ENCODE measurements around the gene MRPS27.
A peak's percentile ranks its signal among the peaks of the same experiment; 100 is the strongest.

Gene MRPS27

DNA sequence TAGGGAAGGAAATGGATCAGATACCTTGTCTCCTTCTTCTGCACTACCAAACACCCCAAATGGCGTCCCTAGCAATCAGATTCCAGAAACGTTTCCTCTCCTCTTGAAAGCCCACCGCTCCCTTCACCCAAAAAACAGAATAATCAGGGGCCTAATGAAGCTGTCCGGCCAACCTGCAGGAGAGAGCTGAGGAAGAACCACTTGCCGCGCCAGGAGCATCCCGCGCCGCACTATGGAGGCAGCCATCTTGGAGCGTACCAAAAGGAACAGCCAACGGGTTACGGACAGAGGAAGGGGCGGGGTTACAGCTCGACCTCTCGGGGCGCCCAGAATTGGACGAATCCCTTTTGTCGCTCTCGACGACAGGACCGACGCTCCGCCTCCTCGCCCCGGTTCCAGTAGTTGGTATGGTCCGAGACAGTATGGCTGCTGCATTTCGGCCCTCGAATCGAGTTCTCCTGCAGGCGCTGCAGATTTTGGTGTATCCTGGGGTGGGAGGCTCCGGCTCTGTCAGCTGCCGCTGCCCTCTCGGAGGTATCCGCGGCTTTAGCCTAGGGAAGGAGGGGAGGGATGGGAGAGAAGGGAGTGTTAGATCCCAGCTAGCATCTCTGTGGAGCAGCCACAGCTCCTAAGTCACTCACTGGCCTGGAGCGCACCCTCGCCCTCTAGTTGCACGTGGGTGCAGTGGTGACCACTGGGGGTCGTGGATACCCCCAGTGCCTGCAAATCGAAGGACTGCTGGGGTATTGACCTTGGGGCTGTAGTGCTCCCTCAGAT, at the start of gene MRPS27, which contains the start of gene PTCD2:
Gene MRPS27, minus strand, starts transcription at position 265 of the 777 bp plus-strand sequence. Its CDS starts 19 bp downstream, at position 246.
Gene PTCD2, plus strand, starts transcription at position 398 of the 777 bp plus-strand sequence. Its CDS starts 10 bp downstream, at position 408.
- peak; percentile 93 for DNase-seq

DNA sequence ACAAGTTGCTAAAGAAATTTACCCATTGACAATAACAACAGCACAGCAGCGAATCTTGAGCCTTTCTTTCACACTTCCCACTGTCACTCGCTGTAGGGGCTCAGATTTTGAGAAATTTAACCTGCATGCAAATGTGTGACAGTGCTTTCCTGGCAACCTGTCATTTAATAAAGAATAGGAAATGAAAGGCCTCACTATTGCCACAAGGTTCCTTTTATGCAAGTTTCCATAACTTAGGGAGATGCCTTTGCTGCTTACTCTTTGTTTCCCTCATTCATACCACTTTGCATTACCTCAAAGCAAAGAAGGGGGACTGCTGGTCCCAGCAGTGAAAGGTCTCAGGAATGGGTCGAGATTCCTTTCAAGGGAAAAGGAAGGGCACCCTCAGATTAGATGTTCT, 49.7 kb upstream of the MRPS27 start:
- DNase-seq, result no peak

DNA sequence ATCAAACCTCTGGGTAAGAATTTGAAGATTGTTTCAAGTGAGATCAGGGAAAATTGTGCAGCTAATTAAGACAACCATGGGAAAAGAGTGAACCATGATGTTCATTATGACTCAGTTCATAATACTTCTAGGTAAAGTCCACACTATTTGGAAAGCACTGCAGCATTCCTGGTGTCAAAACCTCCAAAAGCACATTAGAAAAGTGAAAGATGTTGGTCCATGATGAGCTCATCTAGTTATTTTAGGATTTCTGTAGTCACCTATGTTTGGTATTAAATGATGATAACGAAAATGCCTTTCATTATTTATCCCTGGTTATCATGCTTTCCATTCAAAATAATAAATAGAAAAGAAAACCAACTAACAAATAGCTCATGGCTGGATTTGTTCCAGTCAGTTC, 49.3 kb upstream of the MRPS27 start:
- no peak for DNase-seq

DNA sequence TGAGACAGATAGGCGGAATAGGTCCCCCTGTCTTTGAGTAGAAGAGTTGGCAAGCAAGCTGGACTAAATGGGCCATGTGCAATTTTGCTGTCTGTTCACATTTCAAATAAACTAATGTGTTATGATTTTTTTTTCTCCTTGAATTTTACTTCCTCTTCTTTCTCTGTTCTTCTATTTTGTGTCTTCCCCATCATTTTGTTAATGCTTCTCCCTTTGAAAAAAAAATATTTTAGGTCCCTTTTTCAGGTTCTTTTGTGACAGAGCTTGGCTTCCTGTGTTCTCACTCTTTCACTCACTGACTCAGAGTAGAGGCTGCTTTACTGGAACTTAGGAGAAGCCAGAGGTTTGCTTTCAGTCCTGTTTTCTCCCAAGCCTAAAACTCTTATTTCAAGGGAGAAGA, 48.2 kb upstream of the MRPS27 start:
- DNase-seq, result no peak

DNA sequence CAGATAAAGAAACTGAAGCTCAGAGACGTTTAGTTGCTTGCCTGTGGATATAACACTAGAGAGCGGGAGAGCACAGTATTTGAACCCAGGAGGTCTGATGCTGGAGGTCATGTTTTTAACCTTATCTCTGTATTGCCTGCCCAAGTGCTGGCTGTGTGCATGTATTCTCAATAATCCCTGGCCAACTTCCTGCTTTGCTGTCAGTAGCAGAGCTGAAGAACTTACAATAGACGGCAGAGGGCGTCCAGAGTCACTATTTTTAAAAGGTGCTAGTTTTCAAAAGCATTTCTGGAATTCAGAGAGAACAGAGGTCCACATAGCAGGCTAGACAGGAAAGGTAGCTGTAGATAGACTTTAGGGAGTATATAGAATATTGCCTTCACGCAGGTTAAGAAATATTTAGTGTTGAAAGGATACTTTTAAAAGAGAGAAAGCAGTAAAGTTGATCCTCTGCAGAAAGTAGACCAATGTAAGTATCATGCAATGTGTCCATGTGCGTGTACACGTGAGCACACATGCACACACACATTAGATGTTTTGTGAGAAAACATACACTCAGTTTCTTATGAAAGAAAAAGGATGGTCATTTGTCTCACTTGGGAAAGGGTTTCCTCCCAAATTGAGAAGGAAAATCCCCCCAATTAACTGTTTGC, 46.4 kb upstream of the MRPS27 start:
- DNase-seq, result peak; percentile 24

DNA sequence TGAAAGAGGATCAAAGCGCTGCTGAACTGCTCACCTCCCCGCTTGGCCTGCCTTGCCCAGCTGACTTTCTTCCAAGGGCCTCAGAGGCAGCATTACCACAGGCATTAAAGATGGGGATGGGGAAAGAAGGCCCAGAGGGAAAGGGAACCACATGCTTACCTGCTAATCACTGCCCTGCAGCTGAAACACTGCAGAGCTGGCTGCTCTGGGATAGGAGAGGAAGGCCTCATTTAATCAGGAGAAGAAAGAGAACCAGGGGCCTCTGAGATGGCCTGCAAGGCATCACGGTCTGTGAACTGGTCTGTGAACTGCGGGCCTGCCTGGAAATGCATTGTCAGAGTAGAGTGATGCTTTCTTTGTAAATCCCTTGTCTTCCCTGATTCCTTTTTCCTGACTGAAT, 44.9 kb upstream of the MRPS27 start:
- no peak for DNase-seq

DNA sequence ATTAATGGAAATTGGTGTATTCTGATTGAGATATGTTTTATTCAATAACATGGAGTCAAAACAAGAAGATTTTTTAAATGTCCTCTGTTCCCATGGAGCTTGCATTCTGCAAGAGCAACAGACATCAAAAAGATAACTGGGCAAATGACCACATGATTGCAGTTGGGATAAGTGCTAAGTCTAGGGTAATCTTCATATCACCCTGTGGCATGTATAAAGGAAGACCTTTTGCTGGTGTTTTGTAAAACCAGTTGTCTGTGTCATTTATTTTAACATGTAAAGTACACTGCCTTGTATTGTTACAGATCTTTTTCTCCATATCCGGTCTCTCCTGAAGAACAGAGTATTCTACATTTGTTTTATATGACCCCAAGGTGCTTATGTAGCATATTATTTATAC, 44.1 kb upstream of the MRPS27 start:
- DNase-seq, result no peak

DNA sequence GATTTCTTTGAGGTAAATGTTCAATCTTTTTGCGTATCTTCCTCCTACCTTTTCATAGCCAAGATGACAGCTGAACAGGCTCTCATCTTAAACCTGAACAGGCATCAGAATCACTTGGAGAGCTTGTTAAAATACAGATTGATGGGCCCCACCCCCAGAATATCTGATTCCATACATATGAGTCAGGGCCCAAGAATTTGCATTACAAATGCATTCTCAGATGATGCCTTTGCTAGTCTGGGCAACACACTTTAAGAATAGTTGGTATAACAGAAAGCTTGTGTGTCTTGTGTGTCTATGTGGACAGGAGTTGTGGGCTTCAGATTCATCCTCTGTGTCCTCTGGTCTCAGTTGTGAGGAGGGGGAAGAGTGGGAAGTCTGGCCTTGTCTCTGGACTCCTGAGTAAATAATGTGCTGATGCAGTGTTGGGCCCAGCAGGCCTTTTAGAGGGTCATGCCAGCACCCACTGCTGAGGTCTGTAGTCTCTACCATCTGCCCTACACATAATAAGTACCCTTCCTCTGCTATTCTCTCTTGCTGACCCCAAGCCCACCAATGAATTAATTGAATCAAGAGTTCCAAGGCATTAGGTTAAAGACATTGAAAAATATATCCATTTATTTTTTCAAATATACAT, 43.2 kb upstream of the MRPS27 start:
- DNase-seq, result no peak

DNA sequence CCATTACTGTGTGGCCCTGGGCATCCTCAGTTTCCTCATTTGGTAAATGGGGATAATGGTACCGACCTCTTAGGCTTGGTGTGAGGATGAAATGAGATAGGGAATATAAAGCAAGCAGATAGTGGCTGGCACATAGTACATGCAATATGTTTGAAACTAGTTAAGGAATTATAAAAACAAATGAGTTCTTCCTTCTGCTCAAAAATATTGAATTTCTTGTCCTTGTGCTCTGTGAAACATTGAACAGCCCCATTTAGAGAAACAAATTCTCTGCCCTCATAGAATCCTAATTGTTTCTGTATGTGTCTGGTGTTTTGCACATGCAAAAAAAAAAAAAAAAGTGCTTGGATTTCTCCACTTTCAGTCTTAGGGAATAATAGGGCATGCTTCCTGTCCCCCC, 39.8 kb upstream of the MRPS27 start:
- DNase-seq, result no peak

DNA sequence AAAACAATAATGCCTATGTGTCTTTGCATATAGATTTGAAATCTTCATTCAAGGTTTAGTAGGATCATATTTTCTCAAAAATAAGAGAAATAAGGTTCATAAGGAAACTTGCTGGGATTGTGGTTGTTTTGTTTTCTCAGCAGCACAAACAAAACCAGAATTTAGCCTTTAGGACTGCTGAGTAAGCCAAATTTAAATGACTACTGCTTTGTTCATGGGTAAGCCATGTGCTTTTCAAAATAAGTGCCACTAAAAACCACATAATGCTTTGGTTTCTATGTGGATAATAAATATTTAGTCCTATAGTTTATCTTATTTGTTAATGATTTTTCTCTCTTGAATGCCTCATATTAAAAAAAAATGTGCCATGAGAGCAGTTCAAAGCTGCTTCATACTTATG, 38.9 kb upstream of the MRPS27 start:
- DNase-seq, result no peak

DNA sequence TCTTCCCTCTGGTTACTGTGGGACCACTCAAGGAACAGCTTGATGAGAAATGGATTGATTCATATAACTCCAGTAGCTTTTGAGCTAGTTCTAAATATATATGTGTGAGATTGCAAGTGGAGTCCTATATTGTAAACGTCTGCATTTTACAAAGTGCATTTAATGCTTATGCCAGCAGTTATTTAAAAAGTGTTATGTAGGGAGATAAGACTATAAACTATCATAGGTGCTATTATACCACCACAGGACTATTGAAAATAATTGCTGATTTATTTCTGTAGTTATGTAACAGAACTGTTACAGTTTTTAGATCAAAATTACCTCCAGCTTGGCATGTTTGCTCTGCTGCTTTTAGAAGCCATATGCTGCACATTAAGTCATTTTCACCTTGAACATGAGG, 36.3 kb upstream of the MRPS27 start:
- no peak for DNase-seq

DNA sequence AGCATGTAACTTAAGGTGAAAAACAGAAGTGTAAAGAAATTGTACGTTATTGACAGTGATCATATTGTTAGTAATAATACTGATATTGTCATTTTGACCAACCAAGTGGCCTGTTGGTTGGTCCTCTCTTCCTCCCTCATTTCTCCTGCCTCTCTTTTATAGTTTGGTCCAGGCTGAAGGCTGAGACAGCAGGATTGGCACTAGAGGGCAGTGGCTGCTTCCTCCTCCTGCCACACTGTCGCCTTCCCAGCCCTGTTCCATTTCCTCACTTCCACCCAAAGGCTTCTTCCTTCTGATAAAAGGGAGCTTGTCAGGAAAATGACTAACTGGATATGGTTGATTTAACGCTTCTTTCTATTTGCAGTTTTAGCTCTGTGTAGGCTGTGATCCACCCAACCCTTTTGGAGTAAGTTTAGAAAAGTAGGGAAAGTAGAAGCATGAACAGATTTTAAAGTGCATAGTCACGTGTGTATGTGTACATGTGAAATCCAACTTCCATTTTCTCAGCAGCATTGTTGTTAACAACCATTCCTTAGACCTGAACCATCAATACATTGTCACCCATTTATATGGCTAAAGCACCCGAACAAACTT, 35.8 kb upstream of the MRPS27 start:
- DNase-seq, result no peak

DNA sequence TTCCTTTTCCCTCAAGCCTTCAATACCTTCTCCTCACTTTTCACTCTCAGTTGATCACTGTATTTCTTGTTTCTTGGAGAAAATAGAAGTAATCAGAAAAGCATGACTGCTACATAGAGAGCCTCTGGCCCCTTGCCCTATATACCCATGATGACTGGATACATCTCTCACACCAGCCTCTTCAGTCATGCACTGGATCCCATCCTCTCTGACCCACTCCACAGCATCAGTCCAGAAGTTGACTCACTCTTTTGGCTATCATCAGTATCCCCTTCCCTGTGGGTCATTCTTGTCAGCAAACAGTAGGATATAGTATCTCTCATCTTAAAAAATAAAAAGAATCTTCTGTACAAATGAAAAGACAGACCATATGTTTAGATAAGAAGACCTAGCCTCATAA, 33.0 kb upstream of the MRPS27 start:
- no peak for DNase-seq

DNA sequence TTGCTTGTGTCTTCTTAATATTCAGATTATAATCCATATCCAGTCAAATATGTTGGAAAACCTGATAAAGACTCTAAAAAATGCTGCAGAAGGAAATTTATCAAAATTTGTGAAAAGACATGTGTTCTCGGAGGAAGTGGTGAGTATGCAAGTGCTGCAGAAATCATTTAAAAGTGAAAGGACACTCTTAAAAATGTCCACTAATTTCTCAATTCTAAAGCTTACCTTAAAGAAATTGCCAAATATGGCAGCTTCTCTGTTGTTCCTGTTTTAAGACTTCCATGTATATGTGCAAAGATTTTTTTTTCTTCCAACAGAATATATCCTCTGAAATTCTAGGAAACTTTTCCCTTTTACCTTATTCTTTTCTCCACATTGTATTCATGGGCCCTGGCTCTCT, 32.6 kb upstream of the MRPS27 start:
- DNase-seq, result no peak

DNA sequence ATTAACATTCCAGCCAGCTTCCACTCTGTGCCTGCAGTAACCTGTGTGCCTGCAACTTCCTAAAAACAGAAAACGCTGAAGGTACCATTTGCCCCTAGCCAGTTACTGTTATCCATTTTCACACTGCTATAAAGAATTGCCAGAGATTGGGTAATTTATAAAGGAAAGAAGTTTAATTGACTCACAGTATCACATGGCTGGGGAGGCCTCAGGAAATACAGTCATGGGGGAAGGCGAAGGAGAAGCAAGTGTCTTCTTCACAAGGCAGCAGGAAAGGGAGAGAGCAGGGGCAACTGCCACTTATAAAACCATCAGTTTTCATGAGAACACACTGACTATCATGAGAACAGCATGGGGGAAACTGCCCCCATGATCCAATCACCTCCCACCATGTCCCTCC, 31.3 kb upstream of the MRPS27 start:
- DNase-seq, result no peak

DNA sequence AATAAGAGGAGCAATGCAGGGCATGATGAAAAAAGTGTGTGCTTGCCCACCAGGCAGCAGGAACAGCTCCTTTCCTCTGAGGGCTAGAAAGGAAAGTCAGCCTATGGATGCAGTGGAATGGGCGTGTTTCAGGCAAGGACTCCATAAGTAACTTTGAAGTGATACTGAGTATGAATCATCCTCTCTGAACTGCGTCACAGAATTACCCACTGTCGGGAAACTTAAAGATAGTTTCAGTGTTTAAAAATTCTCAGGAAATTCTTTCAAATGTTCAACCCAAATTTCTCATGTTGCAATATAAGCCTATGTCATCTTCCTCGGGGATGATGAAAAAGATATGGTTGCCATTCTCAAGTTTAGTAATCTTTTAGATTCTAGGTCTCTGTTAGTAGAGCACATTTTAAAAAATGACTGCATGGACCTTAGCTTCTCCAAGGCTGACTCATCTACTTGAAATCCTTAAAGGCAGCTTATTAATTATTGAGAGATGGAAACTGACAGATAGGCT, 27.8 kb upstream of the MRPS27 start:
- no peak for DNase-seq

DNA sequence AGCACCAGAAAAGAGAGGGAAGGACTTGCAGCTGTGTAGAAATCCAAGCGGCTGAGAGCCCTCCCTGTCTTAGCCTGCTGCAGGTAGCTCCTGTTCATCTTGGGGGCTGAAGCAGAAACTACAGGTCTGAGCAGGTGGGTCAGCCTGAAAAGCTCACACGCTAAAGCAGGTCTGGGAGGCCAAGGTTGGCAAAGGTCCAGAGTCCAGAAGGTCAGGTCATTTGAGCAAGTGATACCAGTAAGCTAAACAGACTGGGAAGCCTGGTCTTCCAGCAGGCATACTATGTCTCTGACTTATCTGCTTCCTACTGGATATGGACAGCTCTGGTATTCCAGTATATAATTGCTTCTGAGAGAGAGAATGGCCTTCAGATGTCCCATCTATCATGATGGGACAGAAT, 26.4 kb upstream of the MRPS27 start:
- DNase-seq, result no peak

DNA sequence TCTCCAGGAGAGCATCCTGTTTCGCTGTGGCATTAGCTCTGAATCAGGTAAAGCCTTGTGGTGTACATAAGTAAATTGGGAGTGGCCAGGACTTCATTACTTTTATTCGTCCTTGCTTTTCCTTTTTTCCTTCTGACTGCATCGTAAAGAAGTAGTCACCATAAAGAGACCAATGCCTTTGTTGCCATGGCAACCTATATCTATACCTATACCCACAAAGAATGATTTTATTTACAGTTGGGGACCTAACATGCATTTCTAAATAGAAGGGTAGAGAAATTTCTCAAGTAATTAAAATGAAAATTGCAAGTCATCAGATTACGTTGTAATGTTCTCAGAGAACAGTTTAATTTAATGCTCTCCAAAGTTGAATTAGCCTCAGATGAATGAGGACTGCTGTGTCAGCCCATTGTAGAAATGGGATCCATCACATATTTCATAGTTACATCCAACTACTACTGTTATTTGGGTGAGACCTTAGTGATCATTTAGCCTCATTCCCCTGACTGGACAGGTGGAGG, 18.7 kb upstream of the MRPS27 start:
- DNase-seq, result no peak

DNA sequence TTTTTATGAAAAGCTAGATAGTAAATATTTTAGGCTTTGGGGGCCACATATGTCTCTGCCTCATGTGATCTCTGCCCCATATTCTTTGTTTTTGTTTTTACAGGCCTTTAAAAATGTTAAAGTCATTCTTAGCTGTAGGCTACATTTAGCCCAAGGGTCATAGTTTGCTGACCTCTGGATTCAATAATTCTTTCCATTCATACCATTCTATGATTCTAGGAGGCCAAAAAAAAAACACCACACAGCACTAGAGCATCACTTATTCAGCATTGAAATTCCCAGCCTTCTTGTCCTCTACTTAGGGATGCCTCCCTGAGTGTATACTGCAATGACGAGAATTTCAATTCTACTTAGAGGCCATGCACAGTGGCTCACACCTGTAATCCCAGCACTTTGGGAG, 17.1 kb upstream of the MRPS27 start:
- DNase-seq, result no peak

DNA sequence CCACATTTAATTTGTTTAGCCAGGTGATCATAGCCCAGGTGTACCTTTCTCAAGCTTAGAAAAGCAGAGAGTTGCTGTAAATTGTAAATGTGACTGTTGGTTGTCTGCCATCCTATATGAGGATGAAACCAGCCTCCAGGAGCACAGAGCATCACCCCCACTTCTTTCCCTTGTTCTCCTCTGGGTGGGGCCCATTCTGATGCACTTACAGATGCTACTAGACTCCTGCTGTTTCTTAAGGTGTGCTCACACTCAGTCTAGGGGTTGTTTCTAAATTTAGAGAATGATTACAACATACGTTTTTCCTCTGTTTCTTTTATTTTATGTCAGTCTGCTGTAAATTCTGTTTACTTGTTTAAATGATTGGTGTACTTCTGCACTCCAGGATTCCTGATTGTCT, 10.7 kb upstream of the MRPS27 start:
- no peak for DNase-seq

DNA sequence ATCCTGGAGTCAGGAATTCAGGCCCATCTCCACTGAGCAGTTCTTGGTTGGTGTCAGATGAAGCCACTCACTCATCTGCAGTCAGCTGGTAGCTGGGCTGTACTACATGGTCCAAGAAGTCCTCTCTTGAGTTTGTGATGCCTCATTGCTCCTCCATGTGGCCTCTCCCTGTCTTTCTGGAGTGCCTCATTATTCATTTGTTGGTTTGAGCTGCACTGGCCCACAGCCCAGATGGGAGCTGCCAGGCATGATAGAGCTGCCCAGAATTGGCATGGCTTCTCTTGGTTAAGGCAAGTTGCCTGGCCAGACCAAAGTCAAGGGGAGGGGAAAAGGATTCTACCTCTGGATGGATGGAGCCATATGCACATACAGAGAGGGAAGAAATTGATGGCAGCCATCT, 8.1 kb upstream of the MRPS27 start:
- peak; percentile 28 for DNase-seq

DNA sequence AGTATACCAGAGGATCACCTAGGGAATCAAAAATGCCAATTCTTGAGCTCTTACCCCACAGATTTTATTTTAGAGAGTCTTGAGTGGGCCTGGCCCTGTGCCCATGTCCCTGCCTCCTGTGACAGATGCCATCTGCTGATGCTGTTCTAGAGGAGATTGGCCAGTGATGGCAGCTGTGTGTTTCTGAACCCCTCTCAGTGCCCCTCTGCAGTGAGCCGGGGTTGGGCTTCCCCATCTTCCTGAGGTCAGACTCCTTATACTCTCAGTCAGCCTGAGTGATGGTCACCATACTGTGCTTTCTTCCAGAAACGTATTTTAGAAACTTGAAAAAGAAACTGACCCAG, 6.2 kb upstream of the MRPS27 start:
- DNase-seq, result no peak

DNA sequence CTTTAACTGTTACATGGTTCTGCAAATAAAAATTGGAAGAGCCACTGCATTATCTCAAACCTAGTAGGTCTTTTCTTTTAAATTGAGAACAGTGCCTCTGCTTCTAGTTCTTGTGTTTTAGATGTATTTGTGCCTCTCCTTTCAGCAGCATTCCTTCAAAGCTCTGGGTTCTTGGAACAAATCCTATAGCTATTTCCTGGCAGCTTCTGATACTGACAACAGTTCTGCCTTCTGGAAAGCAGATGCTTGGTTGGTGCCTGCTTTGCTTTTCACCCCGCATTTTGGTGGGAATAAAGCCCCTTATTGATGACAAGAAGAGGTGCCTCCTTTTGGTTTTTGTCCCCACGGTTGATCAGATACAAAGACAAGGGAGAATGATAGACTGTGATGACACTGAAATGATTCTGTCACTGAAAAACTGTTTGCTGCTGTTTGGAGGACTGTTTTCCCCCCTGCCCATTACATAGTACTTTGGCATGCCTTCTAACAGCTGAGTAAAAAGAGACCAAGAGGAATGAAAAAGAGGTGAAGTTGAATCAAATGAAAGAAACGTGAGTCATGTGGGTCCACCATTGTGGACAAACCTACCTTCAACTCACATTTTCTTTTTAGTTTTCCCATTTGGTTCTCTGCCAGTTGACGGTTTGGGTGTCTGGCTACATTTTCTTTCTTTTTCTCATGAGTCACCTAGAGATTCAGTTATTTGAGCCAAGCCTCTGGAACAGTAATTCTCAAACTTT, 5.7 kb upstream of the MRPS27 start:
- no peak for DNase-seq
